H4 (cell line): ENCODE results near the gene SPATS2. TPM values are rescaled to one million over a fixed set of nuclear protein-coding genes. Genes with fewer than 3 reads are reported as not detected.
A peak's percentile ranks its signal among the peaks of the same experiment; 100 is the strongest.

ENCODE experiments used
- DNase-seq: peaks from one replicate; pipeline ENCODE4 v3.0.0-alpha.2; 2015; ENCODE audit warnings: low spot score
- total RNA-seq: library from RNA; depleted of rRNA; stranded (reverse); fragments of >200 nt; shearing (Covaris generic); gene quantifications from 2 replicates; pipeline ENCODE4 v1.2.3, GENCODE V29; 2014

The SPATS2 gene
- total RNA-seq, 1 experiment from 2014 or later = 34.1 TPM

GRCh38 chr12:49335955-49336644, 31.2 kb upstream of the SPATS2 start:
- no peak for DNase-seq

GRCh38 chr12:49336645-49337584, 30.3 kb upstream of the SPATS2 start, which contains the start of gene C1QL4:
Gene C1QL4 (minus strand): TSS chr12:49337188. CDS start chr12:49336477, 711 bp downstream.
- peak; percentile 48 for DNase-seq

GRCh38 chr12:49338830-49339463, 28.3 kb upstream of the SPATS2 start:
- DNase-seq = no peak

DNA sequence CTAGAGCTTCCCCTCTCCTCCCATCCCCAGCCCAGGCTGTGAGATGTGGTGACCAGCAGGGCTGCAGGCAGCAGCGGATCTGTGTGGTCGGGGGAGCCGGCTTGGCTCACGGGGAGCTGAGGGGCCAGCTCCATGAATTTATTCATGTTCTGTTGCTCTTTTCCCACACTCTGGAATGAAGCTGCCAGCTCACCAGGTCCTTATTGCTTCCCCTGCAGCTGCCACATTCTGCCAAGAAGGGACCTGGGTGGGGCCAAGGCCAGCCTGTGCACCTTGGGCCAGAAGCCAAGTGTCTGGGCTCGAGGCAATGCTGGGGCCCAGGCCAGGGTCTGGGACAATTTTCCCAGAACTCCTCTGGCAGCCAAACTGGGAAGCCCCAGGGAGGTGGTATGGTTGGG, 27.8 kb upstream of the SPATS2 start:
- peak; percentile 29 for DNase-seq

DNA sequence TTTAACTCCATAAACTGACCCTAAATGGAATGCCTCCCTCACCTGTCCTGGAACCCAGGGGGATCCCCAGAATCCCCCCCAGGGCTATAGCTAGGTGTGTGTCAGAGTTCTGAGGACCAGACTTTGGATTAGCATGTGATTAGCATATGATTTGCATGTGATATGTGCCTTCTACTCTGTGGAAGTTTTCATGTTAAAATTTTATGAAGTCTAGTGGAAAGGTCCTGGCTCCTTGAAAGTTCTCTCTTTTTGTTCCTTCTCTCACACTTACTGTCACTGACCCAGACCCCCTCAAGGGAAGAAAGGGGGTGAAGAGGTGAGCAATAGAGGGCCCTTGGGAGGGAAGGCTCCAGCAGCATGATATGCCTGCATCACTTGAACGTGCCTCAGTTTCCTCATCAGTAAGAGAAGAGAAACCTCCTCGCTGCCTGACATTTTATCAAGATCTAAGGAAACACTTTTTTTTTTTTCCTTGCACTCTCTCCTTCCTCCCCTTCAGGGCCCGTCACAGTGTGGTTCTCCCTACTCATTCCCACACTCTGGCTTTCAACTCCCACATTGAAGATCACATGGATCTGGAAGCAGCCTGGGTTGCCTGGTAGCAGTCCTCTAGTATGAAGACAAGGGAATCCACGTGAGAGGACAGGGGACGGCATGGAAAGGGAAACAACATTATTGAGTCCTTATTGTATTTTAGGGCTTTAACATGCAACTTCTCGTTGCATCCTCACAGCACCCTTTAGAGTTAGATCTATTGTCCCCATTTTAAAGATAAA, 27.0 kb upstream of the SPATS2 start:
- DNase-seq = no peak

GRCh38 chr12:49340971-49341776, 26.1 kb upstream of the SPATS2 start:
- DNase-seq = no peak

DNA sequence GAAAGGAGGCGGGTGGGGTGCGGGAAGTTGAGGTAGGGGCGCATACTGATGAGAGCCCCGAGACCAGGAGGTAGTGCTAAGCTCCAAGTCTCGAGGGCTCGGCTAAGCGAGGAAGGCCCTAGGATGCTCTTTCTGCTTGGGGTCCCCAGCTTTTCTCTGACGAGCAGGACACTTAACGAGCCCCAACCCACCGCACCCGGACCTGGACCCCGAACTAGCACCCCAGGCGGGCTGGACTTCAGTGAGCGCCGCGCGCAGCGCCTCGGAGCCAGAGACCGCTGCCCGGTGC, 25.5 kb upstream of the SPATS2 start:
- DNase-seq = no peak

- DNase-seq = peak; percentile 37
These were observed 25.0 kb upstream of the SPATS2 start for GRCh38 chr12:49342066-49342913.

DNA sequence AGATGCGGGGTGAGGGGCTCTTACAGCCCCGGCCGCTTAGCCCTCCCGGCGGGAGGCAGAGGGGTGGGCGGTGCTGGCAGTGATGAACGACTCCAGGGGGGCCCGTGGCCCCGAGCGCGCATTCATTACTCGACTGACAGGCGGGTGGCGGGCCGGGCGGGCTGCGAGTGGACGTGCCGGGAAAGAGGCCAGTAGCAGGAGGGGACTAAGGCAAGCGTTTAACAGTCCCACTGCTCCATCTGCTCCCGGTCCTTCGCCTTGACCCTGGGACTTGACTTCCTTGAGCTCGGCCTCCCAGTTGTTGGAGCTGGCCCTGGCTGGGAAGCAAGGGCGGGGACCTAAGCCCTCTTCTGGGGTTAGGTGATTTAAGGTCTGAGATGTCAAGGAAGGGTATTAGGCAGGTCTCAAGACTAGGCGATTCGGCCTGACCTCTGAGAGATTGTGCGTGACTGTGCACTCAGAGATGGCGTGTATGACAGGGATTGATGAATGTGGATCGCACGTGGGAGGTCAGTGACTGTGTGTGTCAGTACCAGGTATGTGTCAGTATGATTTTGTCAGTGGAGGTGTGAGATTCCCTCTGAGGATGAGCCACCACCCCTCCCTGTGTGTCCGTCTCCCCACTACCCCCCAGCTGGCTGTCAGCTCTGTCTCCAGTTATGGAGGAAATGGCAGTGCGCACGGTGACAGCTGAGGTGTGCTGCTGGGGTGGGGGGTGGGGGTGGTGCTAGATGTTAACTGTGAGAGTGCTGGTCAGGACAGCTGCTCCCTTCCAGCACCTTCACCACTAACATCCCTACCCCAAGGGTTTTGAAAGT, 24.1 kb upstream of the SPATS2 start:
- DNase-seq = no peak

GRCh38 chr12:49344486-49345050, 22.7 kb upstream of the SPATS2 start:
- DNase-seq = no peak

- DNase-seq = no peak
These were observed 22.0 kb upstream of the SPATS2 start for GRCh38 chr12:49345051-49345824.

DNA sequence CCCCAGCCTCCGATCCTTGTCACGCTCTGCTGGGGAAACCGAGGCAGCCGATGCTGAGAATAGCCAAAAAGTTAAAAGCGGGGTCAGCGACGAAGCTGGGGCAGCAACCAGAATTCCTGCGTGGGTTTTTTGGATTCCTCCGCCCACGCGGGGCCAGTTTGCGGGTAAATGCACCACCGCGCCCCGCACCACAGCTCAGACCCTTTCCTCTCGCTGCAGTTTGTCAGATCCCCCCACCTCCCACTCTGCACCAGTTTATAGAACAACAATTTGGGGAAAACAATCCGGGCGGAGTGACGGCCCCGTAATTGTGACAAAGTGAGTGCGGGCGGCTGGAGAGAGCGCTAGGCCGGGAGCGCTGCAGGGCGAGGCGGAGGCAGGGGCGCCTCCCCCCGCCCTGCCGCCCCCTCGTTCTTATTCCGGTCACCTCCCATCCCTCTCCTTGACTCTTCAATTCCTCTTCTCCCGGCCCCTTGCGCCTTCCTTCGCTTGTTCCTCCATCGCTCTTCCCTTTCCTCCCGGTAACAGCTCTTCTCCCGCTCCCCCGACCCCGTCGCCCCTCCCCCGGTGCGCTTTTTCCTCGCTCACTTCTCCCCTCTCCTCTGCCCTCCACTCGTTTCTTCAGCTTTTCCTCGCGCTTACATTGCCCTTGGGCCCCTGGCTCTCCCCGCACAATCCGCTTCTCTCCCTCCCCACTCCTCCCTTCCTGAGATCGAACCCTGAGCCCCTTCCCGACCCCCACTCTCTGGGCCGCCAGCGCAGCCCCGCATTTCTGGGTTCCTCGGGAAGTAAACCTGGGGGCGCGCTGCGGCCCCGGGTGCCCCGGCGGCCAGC, 21.2 kb upstream of the SPATS2 start:
- no peak for DNase-seq

- no peak for DNase-seq
These were observed 20.5 kb upstream of the SPATS2 start, which contains the start of gene DNAJC22 for GRCh38 chr12:49346659-49347310. Gene DNAJC22 (plus strand): TSS chr12:49346888. CDS start chr12:49348873, 1,985 bp downstream.

DNA sequence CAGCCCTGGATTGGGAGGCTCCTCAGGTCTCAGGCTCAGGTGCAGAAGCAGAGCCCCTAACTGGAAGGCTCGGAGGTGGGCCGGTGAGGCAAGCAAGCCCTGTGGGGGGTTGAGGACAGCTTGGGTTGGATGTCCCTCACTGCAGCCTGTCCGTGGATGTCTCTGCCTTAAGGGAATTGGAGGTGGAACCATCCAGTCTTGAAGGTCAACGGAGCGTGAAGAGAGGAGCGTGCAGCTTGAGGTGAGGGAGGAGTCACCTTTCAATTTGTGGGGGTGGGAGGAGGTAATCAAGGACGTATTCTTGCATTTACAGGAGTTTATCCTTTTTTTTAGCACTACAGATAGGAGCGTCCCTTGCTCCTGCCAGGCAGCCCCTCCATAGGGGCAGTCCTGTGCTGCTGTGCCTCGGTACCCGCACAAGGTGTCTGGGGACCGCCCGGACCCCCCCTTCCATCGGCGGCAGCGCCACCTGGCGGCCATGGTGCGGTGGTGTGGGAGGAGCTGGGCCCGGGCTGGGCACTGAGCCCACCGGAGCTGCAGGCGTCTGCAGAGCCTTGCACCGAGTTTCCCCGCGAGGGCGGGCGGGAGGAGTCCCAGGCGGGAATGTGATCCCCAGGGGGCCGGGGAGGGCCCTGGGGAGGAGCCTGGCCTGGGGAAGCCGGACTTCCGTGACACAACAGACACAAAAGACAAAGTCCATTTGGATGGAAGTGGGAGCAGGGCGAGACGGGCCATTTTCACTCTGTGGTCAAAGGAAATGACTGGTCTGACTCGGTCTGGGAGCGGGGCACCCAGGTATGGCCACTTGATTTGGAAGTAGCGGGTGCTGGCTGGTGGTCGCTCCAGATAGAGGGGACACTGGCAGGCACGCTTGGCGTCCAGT, 19.7 kb upstream of the SPATS2 start:
- DNase-seq = peak; percentile 86

GRCh38 chr12:49348781-49349180, 18.5 kb upstream of the SPATS2 start:
- no peak for DNase-seq
